ENCODE measurements around the gene TJP1. TPM values are rescaled to one million over a fixed set of nuclear protein-coding genes. Genes with fewer than 3 reads are reported as not detected.

The TJP1 gene
- polyA plus RNA-seq, 1 donor (not counting 4 experiments of a cell fraction or from before 2014, with no cell fraction given): 54.7 TPM

DNA sequence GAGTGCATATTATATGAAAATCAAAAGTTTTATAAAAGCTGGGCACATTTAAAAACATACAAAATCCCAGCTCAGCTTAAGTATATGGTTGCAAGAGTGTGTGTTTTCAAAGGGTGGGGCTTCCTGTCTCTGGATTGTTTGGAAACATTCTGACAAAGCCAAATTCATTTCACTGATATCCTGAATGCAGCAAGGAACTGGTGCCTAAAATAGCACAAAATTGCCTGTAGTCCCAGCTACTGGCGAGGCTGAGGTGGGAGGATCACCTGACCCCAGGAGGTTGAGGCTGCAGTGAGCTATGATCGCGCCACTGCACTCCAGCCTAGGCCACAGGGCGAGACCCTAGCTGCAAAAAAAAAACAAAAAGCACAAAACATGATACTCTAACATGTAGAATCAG lies 13.0 kb upstream of the TJP1 start:
- Histone ChIP-seq H2AFZ (ENCODE audit: control insufficient read depth, low read length) (no peak overlapping the region), H3K27ac (ENCODE audit: control insufficient read depth, insufficient read depth, low read length) (no peak overlapping the region), H3K9ac (ENCODE audit: control insufficient read depth, extremely low read depth, insufficient read depth, low read length) (no peak overlapping the region), H3K9me1 (ENCODE audit: control insufficient read depth, extremely low read depth, insufficient read depth, low read length) (no peaks in the 10 kb centered on the region), H3K9me3 (ENCODE audit: control insufficient read depth, low read depth, low read length) (no peaks in the 10 kb centered on the region), H3K36me3 (ENCODE audit: control insufficient read depth in 2 of 2, extremely low read depth in 1 of 2, insufficient read depth in 2 of 2, low read length in 2 of 2) (no peaks in the 10 kb centered on the region), H3K27me3 (ENCODE audit: control insufficient read depth, extremely low read depth, insufficient read depth, low read length) (no peaks in the 10 kb centered on the region), H3K79me2 (ENCODE audit: control insufficient read depth, insufficient read depth, low read length) (no peaks in the 10 kb centered on the region), H3K4me2 (ENCODE audit: control insufficient read depth, extremely low read depth, insufficient read depth, low read depth, low read length) (peak overlapping the region; percentile 23), H4K20me1 (ENCODE audit: control insufficient read depth, extremely low read depth, insufficient read depth, low read length) (no peaks in the 10 kb centered on the region), H3K4me1 (ENCODE audit: control insufficient read depth, extremely low read depth, insufficient read depth, low read length) (peaks cover 19% of the 10 kb centered on the region), H3K4me3 (ENCODE audit: control insufficient read depth in 2 of 3, extremely low read depth in 1 of 3, insufficient read depth in 2 of 3, low read depth in 1 of 3, low read length in 3 of 3) (no peak overlapping the region)
- DNase-seq (ENCODE audit: low read depth, low spot score): no peak
- peak; percentile 9 for FAIRE-seq
- dilution Hi-C loops (cut with MboI; ENCODE audit: extremely low pct_ligation_motif_present, low sequenced_read_pairs): no loop called here
- TF ChIP-seq, protein P1, sequence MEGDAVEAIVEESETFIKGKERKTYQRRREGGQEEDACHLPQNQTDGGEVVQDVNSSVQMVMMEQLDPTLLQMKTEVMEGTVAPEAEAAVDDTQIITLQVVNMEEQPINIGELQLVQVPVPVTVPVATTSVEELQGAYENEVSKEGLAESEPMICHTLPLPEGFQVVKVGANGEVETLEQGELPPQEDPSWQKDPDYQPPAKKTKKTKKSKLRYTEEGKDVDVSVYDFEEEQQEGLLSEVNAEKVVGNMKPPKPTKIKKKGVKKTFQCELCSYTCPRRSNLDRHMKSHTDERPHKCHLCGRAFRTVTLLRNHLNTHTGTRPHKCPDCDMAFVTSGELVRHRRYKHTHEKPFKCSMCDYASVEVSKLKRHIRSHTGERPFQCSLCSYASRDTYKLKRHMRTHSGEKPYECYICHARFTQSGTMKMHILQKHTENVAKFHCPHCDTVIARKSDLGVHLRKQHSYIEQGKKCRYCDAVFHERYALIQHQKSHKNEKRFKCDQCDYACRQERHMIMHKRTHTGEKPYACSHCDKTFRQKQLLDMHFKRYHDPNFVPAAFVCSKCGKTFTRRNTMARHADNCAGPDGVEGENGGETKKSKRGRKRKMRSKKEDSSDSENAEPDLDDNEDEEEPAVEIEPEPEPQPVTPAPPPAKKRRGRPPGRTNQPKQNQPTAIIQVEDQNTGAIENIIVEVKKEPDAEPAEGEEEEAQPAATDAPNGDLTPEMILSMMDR (optimal IDR thresholded peaks at IDR 0.05 in 1 of 3, IDR thresholded peaks at IDR 0.05 in 1 of 3, conservative IDR thresholded peaks at IDR 0.05 in 1 of 3; ENCODE audit: extremely low read depth in 1 of 3, insufficient read depth in 2 of 3, low read length in 3 of 3): no peak

DNA sequence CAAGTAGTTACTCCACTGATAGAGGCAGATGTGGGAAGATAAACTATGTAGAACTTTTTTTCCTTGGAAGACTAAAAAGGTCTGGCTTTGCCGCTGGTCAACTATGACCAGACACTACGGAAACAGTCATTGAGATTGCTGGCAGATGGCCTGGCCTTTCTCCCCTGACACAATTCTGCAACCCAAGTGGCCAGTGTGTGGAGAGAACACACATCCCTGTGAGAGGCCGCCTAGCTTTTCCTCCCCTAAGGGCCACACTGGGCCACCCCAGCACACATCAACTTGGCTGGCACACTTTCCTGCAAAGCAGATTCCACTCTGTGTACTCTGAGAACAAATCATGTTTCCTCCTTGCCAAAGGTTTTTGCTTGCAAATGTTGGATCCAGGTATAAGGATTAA lies 10.4 kb upstream of the TJP1 start:
- H4K20me1 ChIP-seq (ENCODE audit: control insufficient read depth, extremely low read depth, insufficient read depth, low read length): no peaks in the 10 kb centered on the region
- H3K36me3 ChIP-seq (ENCODE audit: control insufficient read depth in 2 of 2, extremely low read depth in 1 of 2, insufficient read depth in 2 of 2, low read length in 2 of 2): no peaks in the 10 kb centered on the region
- dilution Hi-C loops (cut with MboI; ENCODE audit: extremely low pct_ligation_motif_present, low sequenced_read_pairs): no loop called here
- FAIRE-seq (no peak), DNase-seq (ENCODE audit: low read depth, low spot score) (no peak)
- no peaks in the 10 kb centered on the region for H3K9me3 ChIP-seq (ENCODE audit: control insufficient read depth, low read depth, low read length)
- H3K4me2 ChIP-seq (ENCODE audit: control insufficient read depth, extremely low read depth, insufficient read depth, low read depth, low read length): no peak overlapping the region
- H3K9ac ChIP-seq (ENCODE audit: control insufficient read depth, extremely low read depth, insufficient read depth, low read length): no peak overlapping the region
- H3K79me2 ChIP-seq (ENCODE audit: control insufficient read depth, insufficient read depth, low read length): no peaks in the 10 kb centered on the region
- peaks cover 6% of the 10 kb centered on the region for H3K4me1 ChIP-seq (ENCODE audit: control insufficient read depth, extremely low read depth, insufficient read depth, low read length)
- H3K9me1 ChIP-seq (ENCODE audit: control insufficient read depth, extremely low read depth, insufficient read depth, low read length): no peaks in the 10 kb centered on the region
- H3K4me3 ChIP-seq (ENCODE audit: control insufficient read depth in 2 of 3, extremely low read depth in 1 of 3, insufficient read depth in 2 of 3, low read depth in 1 of 3, low read length in 3 of 3): no peak overlapping the region
- no peaks in the 10 kb centered on the region for H3K27me3 ChIP-seq (ENCODE audit: control insufficient read depth, extremely low read depth, insufficient read depth, low read length)
- H3K27ac ChIP-seq (ENCODE audit: control insufficient read depth, insufficient read depth, low read length): no peak overlapping the region
- no peak overlapping the region for H2AFZ ChIP-seq (ENCODE audit: control insufficient read depth, low read length)
- TF ChIP-seq, protein P1 (optimal IDR thresholded peaks at IDR 0.05 in 1 of 3, IDR thresholded peaks at IDR 0.05 in 1 of 3, conservative IDR thresholded peaks at IDR 0.05 in 1 of 3; ENCODE audit: extremely low read depth in 1 of 3, insufficient read depth in 2 of 3, low read length in 3 of 3): no peak
- TF ChIP-seq EZH2 (IDR thresholded peaks at IDR 0.05; ENCODE audit: low read length): no peak
